Heart left ventricle (tissue), 16 donors: ENCODE measurements around the gene STUM. TPM values are rescaled to one million over a fixed set of nuclear protein-coding genes. Genes with fewer than 3 reads are reported as not detected.

Source experiments
- ATAC-seq, 4 donors: fragments of 200-7000 bp; cut with Tn5 transposase; one replicate each; pipeline ENCODE4 v1.9.1; 2020 to 2022; ENCODE audit warnings: moderate library complexity in 4 of 4, mild to moderate bottlenecking in 3 of 4, moderate number of reproducible peaks in 1 of 4
- DNase-seq, 5 donors: peaks; one replicate each; pipeline ENCODE4 v3.0.0-alpha.2; 2020
- H3K27ac ChIP-seq, 12 donors: fragments of 200-600 bp; sonication (generic) in 4 of 12; one replicate each; pipeline versions ENCODE4 v1.5.0 to v1.8.0; 2016 to 2022; ENCODE audit warnings: mild to moderate bottlenecking in 2 of 12
- H3K27me3 ChIP-seq, 9 donors: fragments of 200-600 bp; sonication (generic) in 2 of 9; one replicate each; pipeline versions ENCODE4 v1.5.1 to v1.8.0; 2016 to 2022; ENCODE audit warnings: mild to moderate bottlenecking in 3 of 9
- H3K36me3 ChIP-seq, 9 donors: fragments of 200-600 bp; sonication (generic) in 2 of 9; one replicate each; pipeline versions ENCODE4 v1.5.0 to v1.8.0; 2018 to 2022; ENCODE audit warnings: mild to moderate bottlenecking in 2 of 9
- H3K4me1 ChIP-seq, 12 donors: fragments of 200-600 bp; sonication (generic) in 4 of 12; one replicate each; pipeline versions ENCODE4 v1.5.0 to v1.8.0; 2016 to 2022; ENCODE audit warnings: mild to moderate bottlenecking in 3 of 12
- H3K4me3 ChIP-seq, 12 donors: fragments of 200-600 bp; sonication (generic) in 4 of 12; one replicate each; pipeline versions ENCODE4 v1.5.0 to v1.8.0; 2017 to 2022; ENCODE audit warnings: mild to moderate bottlenecking in 9 of 12, moderate library complexity in 4 of 12
- H3K9me3 ChIP-seq, 12 donors: fragments of 200-600 bp; sonication (generic) in 4 of 12; one replicate each; pipeline versions ENCODE4 v1.5.0 to v1.8.0; 2016 to 2022; ENCODE audit warnings: mild to moderate bottlenecking in 1 of 12
- CTCF ChIP-seq, 12 donors: fragments of 200-600 bp; sonication (generic) in 4 of 12; IDR thresholded peaks; one replicate each; pipeline versions ENCODE4 v1.5.0 to v1.8.0; 2018 to 2022; ENCODE audit warnings: antibody characterized with exemption in 12 of 12, mild to moderate bottlenecking in 5 of 12
- POLR2A ChIP-seq, 2 donors: fragments of 450-650 bp; IDR thresholded peaks; one replicate each; pipeline ENCODE4 v1.6.1; 2017; ENCODE audit warnings: antibody characterized with exemption in 2 of 2, mild to moderate bottlenecking in 2 of 2, moderate library complexity in 2 of 2
- WGBS, 4 donors: extraction: QIAGEN DNeasy Blood & Tissue Kit in 2 of 4; methylation state at CpG; one replicate each; pipeline versions ENCODE4 v1.1.5 to v1.1.7; 2013 to 2018; 5-methylcytosine and 5-hydroxymethylcytosine counted together
- intact Hi-C, 10 donors: fragments of 100-400 bp; cut with DNase I; formaldehyde crosslinking; loops; one replicate each; pipeline versions ENCODE4 v1.11.1 to v1.14.2; 2022
- polyA plus RNA-seq, 2 donors: library from polyadenylated mRNA; stranded (reverse); fragments of 200-250 nt; gene quantifications; one replicate each; pipeline ENCODE4 v1.2.3, GENCODE V29; 2013
- total RNA-seq, 9 donors: library from RNA; depleted of rRNA in 2 of 9; stranded (reverse); fragments of >200 nt in 2 of 9; fragmentation: NEBNext Ultra II Directional in 3 of 9; extraction: Animal tissue kit (Norgen Biotek cat#: 25700) in 3 of 9; gene quantifications; one replicate each; pipeline versions ENCODE4 v1.1.0 to v1.2.4, GENCODE V29; 2016 to 2023
- donor health status: ischemic (EF 13 %, LVEDD 7.1; RV severe dilation, severe dysfunction).
- donor health status: healthy with polysubstance abuse.
- donor health status: DM: no; HTN: yes; CAD: no.
- donor health status: DM: no; HTN: no; CAD: no.
- donor health status: ischemic (EF 25% LVEDD 6.9; RV normal size, moderate dysfunction).
- donor health status: ischemic (EF 25% LVEDD 5.7; RV mildly dilated, moderate dysfunction).
- donor health status: healthy.
- donor health status: DM: yes; HTN: yes; CAD: no.
- donor health status: ischemic (EF 35%, LVEDD 5.7; RV mildly dilated, moderate dysfunction).
- donor health status: nonischemic (EF 11% LVEDD 7.7; RV severe dilation, severe dysfunction).
- donor health status: DM: yes; HTN: yes; CAD: no.
- donor health status: PGD.
- donor health status: ischemic (EF 29% LVEDD 5.4; RV normal size, mild dysfunction).
- donor health status: nonischemic (EF 23%, LVEDD 6.1; RV moderate dilation, normal function).

Gene STUM
- total and polyA plus RNA-seq, 11 donors: 0.39 to 1.7 (median 0.97) TPM

- Histone ChIP-seq H3K4me1 (peaks cover 0 to 46% (median 22%) of the 10 kb centered on the region in 12 donors), H3K27ac (peak overlapping the region in 3 of 12 donors; percentile 5 to 81 (median 69))
These were observed 95.3 kb downstream of the STUM start for GRCh38 chr1:226643611-226644540.

GRCh38 chr1:226644541-226645176 lies 96.1 kb downstream of the STUM start:
- intact Hi-C loops: loop anchor here in 2 of 10 donors (5.0 to 10.0 kb wide), 2 partner anchors 43 to 90 kb away; partner anchors contain the start of gene ITPKB (in 1 of the 2)
- Histone ChIP-seq H3K9me3 (no peaks in the 10 kb centered on the region), H3K27me3 (no peaks in the 10 kb centered on the region), H3K36me3 (peaks cover 0 to 74% (median 58%) of the 10 kb centered on the region in 9 donors), H3K4me3 (no peak overlapping the region), H3K27ac (peak overlapping the region in 1 of 12 donors; percentile 81), H3K4me1 (peaks cover 0 to 46% (median 22%) of the 10 kb centered on the region in 12 donors)
- DNase-seq (peak in 2 of 5 donors; percentile 20 to 29), ATAC-seq (no peak)
- whole genome bisulfite sequencing, 4 donors: 91 to 93% (median 92%) methylated on average over 10 of the region's 10 CpGs
- TF ChIP-seq POLR2A (IDR thresholded peaks at IDR 0.05) (no peak), CTCF (IDR thresholded peaks at IDR 0.05) (no peak)

More at GRCh38 chr1:226643611-226644540, 95.3 kb downstream of the STUM start:
- ATAC-seq (peak in 1 of 4 donors; percentile 5), DNase-seq (peak in 3 of 5 donors; percentile 21 to 46 (median 24))
- Histone ChIP-seq H3K27me3 (no peaks in the 10 kb centered on the region), H3K4me3 (no peak overlapping the region), H3K9me3 (no peaks in the 10 kb centered on the region), H3K36me3 (peaks cover 0 to 80% (median 62%) of the 10 kb centered on the region in 9 donors)
- 75 to 84% (median 78%) methylated on average over 13 to 18 of the region's 18 CpGs for WGBS, 4 donors
- TF ChIP-seq POLR2A (IDR thresholded peaks at IDR 0.05) (no peak), CTCF (IDR thresholded peaks at IDR 0.05) (no peak)
- intact Hi-C loops: loop anchor here in 1 of 10 donors (10.0 kb wide), 1 partner anchor 91 kb away; the partner anchor contains the start of gene ITPKB

GRCh38 chr1:226645279-226645976 lies 96.9 kb downstream of the STUM start:
- Histone ChIP-seq H3K27ac (peak overlapping the region in 5 of 12 donors; percentile 6 to 76 (median 37)), H3K36me3 (peaks cover 0 to 67% (median 52%) of the 10 kb centered on the region in 9 donors)

More at GRCh38 chr1:226645279-226645976, 96.9 kb downstream of the STUM start:
- Histone ChIP-seq H3K4me3 (no peak overlapping the region), H3K27me3 (no peaks in the 10 kb centered on the region), H3K4me1 (peaks cover 0 to 53% (median 23%) of the 10 kb centered on the region in 12 donors), H3K9me3 (no peaks in the 10 kb centered on the region)
- 59 to 71% (median 63%) methylated on average over 10 of the region's 10 CpGs for WGBS, 4 donors
- peak in 2 of 4 donors; percentile 17 to 30 for ATAC-seq
- intact Hi-C loops: loop anchor here in 2 of 10 donors (5.0 to 10.0 kb wide), 2 partner anchors 42 to 89 kb away; partner anchors contain the start of gene ITPKB (in 1 of the 2)
- peak in 3 of 5 donors; percentile 16 to 27 (median 22) for DNase-seq
- TF ChIP-seq CTCF (IDR thresholded peaks at IDR 0.05): no peak
- no peak for TF ChIP-seq POLR2A (IDR thresholded peaks at IDR 0.05)
